DOHH2 (cell line): ENCODE data around the gene FBXW2.

Source experiments
- EZH2phosphoT487 ChIP-seq: fragments of 200-600 bp; sonication (generic); IDR thresholded peaks from 2 replicates; pipeline ENCODE4 v1.6.1; 2017; ENCODE audit warnings: borderline replicate concordance, mild to moderate bottlenecking, antibody characterized with exemption, low read length, moderate library complexity, mixed read lengths
- TF ChIP-seq, protein P1 (sequence below): fragments of 200-600 bp; sonication (generic); IDR thresholded peaks from one replicate; pipeline ENCODE4 v1.5.1; 2014; ENCODE audit warnings: antibody characterized with exemption, mild to moderate bottlenecking, low read depth, low read length; ENCODE audit not compliant: poor library complexity, severe bottlenecking

DNA sequence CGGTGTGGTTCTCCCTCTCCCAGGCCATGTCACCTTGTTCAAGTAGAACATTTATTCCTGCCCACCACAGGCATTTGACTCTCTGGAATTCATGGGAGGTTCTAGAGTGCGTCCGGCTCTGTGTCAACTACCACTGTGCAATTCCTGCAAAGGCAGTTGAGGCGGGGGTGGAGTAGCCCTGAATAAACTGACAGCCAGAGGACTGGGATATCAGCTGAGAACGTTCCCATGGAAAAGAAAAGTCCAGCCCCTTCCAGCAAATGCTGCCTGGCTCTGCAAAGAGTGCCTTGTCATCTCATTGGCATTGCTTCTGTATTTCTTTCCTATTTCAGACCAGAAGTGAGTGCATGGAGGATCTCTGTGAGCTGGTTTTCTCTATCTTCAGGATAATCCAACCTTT is 60.0 kb downstream of the FBXW2 start:
- TF ChIP-seq, protein P1, sequence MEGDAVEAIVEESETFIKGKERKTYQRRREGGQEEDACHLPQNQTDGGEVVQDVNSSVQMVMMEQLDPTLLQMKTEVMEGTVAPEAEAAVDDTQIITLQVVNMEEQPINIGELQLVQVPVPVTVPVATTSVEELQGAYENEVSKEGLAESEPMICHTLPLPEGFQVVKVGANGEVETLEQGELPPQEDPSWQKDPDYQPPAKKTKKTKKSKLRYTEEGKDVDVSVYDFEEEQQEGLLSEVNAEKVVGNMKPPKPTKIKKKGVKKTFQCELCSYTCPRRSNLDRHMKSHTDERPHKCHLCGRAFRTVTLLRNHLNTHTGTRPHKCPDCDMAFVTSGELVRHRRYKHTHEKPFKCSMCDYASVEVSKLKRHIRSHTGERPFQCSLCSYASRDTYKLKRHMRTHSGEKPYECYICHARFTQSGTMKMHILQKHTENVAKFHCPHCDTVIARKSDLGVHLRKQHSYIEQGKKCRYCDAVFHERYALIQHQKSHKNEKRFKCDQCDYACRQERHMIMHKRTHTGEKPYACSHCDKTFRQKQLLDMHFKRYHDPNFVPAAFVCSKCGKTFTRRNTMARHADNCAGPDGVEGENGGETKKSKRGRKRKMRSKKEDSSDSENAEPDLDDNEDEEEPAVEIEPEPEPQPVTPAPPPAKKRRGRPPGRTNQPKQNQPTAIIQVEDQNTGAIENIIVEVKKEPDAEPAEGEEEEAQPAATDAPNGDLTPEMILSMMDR = no peak
- no peak for TF ChIP-seq EZH2phosphoT487
